NOMO-1 (cell line): ENCODE measurements around the gene IRAK2.
"Not testable (repeated sequence)": the region's sequence is repeated elsewhere in the genome, so short reads cannot be mapped to it uniquely, and the experiment has no call there.

Experiments
- DNase-seq, 2 experiments: peaks; one replicate each; lab custom pipeline; 2025; ENCODE audit not compliant: unreplicated experiment in 2 of 2; lab: John Stamatoyannopoulos, UW

IRAK2 gene

GRCh38 chr3:10164546-10165393, at the start of gene IRAK2:
TSS of gene IRAK2 (plus strand) at chr3:10164919. CDS start at chr3:10164955, 36 bp downstream.
- peak; percentile 13 to 24 for DNase-seq

- DNase-seq, result peak; percentile 98
Observed at GRCh38 chr3:10115326-10116137, 49.2 kb upstream of the IRAK2 start, which contains the start of gene BRK1. TSS of gene BRK1 (plus strand) at chr3:10115675. CDS start at chr3:10115702, 27 bp downstream.

GRCh38 chr3:10116138-10116460, 48.6 kb upstream of the IRAK2 start:
- peak in 1 of 2 experiments; percentile 54 for DNase-seq

GRCh38 chr3:10116928-10117327, 47.8 kb upstream of the IRAK2 start:
- no peak for DNase-seq

GRCh38 chr3:10119376-10119775, 45.3 kb upstream of the IRAK2 start:
- DNase-seq, result no peak

- no peak for DNase-seq
Observed at GRCh38 chr3:10121064-10121463, 43.7 kb upstream of the IRAK2 start.

GRCh38 chr3:10122724-10123123, 42.0 kb upstream of the IRAK2 start:
- no peak for DNase-seq

- DNase-seq, result not testable (repeated sequence)
Observed at GRCh38 chr3:10135872-10136271, 28.8 kb upstream of the IRAK2 start.

GRCh38 chr3:10136426-10137005, 28.2 kb upstream of the IRAK2 start:
- DNase-seq, result no peak

- DNase-seq, result no peak
Observed at GRCh38 chr3:10137178-10137577, 27.5 kb upstream of the IRAK2 start.

- no peak for DNase-seq
Observed at GRCh38 chr3:10140996-10141546, 23.6 kb upstream of the IRAK2 start.

GRCh38 chr3:10142707-10143560, 21.8 kb upstream of the IRAK2 start:
- DNase-seq, result no peak

- DNase-seq, result peak in 1 of 2 experiments; percentile 10
Observed at GRCh38 chr3:10145685-10146084, 19.0 kb upstream of the IRAK2 start.

- DNase-seq, result peak; percentile 74 to 86
Observed at GRCh38 chr3:10149226-10149625, 15.5 kb upstream of the IRAK2 start.

GRCh38 chr3:10150987-10151386, 13.7 kb upstream of the IRAK2 start:
- DNase-seq, result no peak

- no peak for DNase-seq
Observed at GRCh38 chr3:10154335-10155122, 10.2 kb upstream of the IRAK2 start.

GRCh38 chr3:10155123-10155472, 9.6 kb upstream of the IRAK2 start:
- no peak for DNase-seq

GRCh38 chr3:10155658-10156057, 9.1 kb upstream of the IRAK2 start:
- DNase-seq, result no peak

GRCh38 chr3:10157031-10157430, 7.7 kb upstream of the IRAK2 start:
- no peak for DNase-seq
